SK-N-SH treated with all-trans-retinoic acid at 6 μM for 48 hours (cell line): ENCODE results near the gene NDUFB7.

Source experiments
- CSDC2 ChIP-seq: fragments of 250-450 bp; sonication (Bioruptor Pico); IDR thresholded peaks from 2 replicates; pipeline ENCODE4 v1.5.0; 2020; ENCODE audit warnings: mild to moderate bottlenecking, moderate library complexity
- ESRRG ChIP-seq: fragments of 250-450 bp; sonication (Bioruptor Pico); IDR thresholded peaks from 2 replicates; pipeline ENCODE4 v1.6.1; 2021; ENCODE audit warnings: mild to moderate bottlenecking
- RARB ChIP-seq: fragments of 250-450 bp; sonication (Bioruptor Pico); IDR thresholded peaks from 2 replicates; pipeline ENCODE4 v1.8.0; 2021; ENCODE audit warnings: mild to moderate bottlenecking, moderate library complexity
- SNAI2 ChIP-seq: fragments of 250-450 bp; sonication (Bioruptor Pico); IDR thresholded peaks from 2 replicates; pipeline ENCODE4 v1.5.0; 2020; ENCODE audit warnings: mild to moderate bottlenecking, moderate library complexity
- ZFP3 ChIP-seq: fragments of 250-450 bp; sonication (Bioruptor Pico); IDR thresholded peaks from 2 replicates; pipeline ENCODE4 v1.5.0; 2020; ENCODE audit warnings: mild to moderate bottlenecking, moderate library complexity
- TF ChIP-seq, protein P1 (sequence below): fragments of 250-450 bp; sonication (Bioruptor Pico); IDR thresholded peaks from 2 replicates; pipeline ENCODE4 v1.5.1; 2020; ENCODE audit warnings: low read depth, mild to moderate bottlenecking, moderate library complexity
- TF ChIP-seq, protein P2 (sequence below): fragments of 250-450 bp; sonication (Bioruptor Pico); IDR thresholded peaks from 2 replicates; pipeline ENCODE4 v1.8.0; 2021; ENCODE audit warnings: low read depth, mild to moderate bottlenecking, moderate library complexity, borderline replicate concordance
- TF ChIP-seq, protein P3 (sequence below): fragments of 250-450 bp; sonication (Bioruptor Pico); IDR thresholded peaks from 2 replicates; pipeline ENCODE4 v1.5.1; 2021; ENCODE audit warnings: mild to moderate bottlenecking, moderate library complexity

DNA sequence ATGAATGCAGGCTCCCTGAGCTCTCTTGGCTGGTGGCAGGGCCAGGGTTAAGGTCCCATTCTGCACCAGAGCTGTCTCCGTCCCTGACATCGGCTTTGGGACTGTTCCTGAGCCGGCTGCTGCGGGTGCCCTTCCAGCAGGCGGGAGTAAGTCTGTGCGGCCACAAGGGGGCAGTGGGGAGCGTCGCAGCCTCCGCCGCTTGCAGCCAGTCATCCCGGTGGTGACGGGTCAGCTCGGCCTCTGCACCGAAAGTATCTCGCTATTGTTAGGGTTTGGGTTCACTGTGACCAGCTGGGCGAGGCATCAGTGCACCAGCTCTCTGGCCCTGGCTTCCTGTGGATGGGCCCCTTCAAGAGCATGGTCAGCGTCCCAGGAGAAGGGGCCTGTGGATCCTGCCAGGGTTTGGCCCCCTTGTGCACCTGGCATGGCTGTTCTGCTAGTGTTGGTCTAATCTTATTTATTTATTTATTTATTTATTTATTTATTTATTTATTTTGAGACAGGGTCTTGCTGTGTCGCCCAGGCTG is 15.1 kb downstream of the NDUFB7 start:
- TF ChIP-seq, protein P1, sequence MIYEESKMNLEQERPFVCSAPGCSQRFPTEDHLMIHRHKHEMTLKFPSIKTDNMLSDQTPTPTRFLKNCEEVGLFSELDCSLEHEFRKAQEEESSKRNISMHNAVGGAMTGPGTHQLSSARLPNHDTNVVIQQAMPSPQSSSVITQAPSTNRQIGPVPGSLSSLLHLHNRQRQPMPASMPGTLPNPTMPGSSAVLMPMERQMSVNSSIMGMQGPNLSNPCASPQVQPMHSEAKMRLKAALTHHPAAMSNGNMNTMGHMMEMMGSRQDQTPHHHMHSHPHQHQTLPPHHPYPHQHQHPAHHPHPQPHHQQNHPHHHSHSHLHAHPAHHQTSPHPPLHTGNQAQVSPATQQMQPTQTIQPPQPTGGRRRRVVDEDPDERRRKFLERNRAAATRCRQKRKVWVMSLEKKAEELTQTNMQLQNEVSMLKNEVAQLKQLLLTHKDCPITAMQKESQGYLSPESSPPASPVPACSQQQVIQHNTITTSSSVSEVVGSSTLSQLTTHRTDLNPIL, result no peak
- TF ChIP-seq ESRRG (no peak), RARB (CRISPR knock-in tag) (no peak), CSDC2 (CRISPR knock-in tag) (no peak), SNAI2 (CRISPR knock-in tag) (no peak), ZFP3 (CRISPR knock-in tag) (no peak)
- TF ChIP-seq, protein P2, sequence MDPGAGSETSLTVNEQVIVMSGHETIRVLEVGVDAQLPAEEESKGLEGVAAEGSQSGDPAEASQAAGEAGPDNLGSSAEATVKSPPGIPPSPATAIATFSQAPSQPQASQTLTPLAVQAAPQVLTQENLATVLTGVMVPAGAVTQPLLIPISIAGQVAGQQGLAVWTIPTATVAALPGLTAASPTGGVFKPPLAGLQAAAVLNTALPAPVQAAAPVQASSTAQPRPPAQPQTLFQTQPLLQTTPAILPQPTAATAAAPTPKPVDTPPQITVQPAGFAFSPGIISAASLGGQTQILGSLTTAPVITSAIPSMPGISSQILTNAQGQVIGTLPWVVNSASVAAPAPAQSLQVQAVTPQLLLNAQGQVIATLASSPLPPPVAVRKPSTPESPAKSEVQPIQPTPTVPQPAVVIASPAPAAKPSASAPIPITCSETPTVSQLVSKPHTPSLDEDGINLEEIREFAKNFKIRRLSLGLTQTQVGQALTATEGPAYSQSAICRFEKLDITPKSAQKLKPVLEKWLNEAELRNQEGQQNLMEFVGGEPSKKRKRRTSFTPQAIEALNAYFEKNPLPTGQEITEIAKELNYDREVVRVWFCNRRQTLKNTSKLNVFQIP (CRISPR knock-in tag), result no peak
- TF ChIP-seq, protein P3, sequence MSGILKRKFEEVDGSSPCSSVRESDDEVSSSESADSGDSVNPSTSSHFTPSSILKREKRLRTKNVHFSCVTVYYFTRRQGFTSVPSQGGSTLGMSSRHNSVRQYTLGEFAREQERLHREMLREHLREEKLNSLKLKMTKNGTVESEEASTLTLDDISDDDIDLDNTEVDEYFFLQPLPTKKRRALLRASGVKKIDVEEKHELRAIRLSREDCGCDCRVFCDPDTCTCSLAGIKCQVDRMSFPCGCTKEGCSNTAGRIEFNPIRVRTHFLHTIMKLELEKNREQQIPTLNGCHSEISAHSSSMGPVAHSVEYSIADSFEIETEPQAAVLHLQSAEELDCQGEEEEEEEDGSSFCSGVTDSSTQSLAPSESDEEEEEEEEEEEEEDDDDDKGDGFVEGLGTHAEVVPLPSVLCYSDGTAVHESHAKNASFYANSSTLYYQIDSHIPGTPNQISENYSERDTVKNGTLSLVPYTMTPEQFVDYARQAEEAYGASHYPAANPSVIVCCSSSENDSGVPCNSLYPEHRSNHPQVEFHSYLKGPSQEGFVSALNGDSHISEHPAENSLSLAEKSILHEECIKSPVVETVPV (CRISPR knock-in tag), result no peak
